Endothelial cell of umbilical vein (primary cell): ENCODE results near the gene STX11. TPM values are rescaled to one million over a fixed set of nuclear protein-coding genes. Genes with fewer than 3 reads are reported as not detected.

Source experiments
- BruUV-seq: library from RNA; stranded (reverse); fragments of 400-500 nt; replicated peaks from 2 replicates; lab custom pipeline; 2021; lab: Mats Ljungman, UMichigan
- CTCF ChIA-PET: fragments of 300-600, 350-600 bp; sonication (Branson Sonifier 250); formaldehyde crosslinking; loops from one replicate; lab custom pipeline; 2021; ENCODE audit warnings: antibody characterized with exemption, inconsistent platforms; lab: Charles Lee
- POLR2A ChIA-PET: fragments of 300-600, 350-600 bp; sonication (Branson Sonifier 250); formaldehyde crosslinking; loops from one replicate; lab custom pipeline; 2021; ENCODE audit warnings: antibody characterized with exemption, inconsistent platforms; lab: Charles Lee
- DNase-seq: peaks from one replicate; pipeline ENCODE4 v3.0.0-alpha.2; 2011; ENCODE audit warnings: low read depth, low spot score
- FAIRE-seq: peaks from 2 replicates; lab custom pipeline; 2011; peaks lifted over from hg19 to GRCh38; lab: Jason Lieb, UNC
- H2AFZ ChIP-seq: 2 replicates; pipeline ENCODE4 v1.6.0; 2012; ENCODE audit warnings: low read depth, low read length, control low read depth, inconsistent platforms
- H3K27ac ChIP-seq: 2 replicates; pipeline ENCODE4 v1.5.1; 2011; ENCODE audit warnings: low read depth, mild to moderate bottlenecking, control low read depth, low read length, moderate library complexity; ENCODE audit not compliant: insufficient read depth
- H3K27me3 ChIP-seq, 2 experiments: 2 replicates each; pipeline versions ENCODE4 v1.6.0 to v1.6.1; 2011; ENCODE audit warnings: low read length in 2 of 2, mixed read lengths in 1 of 2; ENCODE audit not compliant: control insufficient read depth in 2 of 2, insufficient read depth in 2 of 2
- H3K36me3 ChIP-seq, 2 experiments: 2 replicates in 1 of 2; 3 replicates in 1 of 2; pipeline ENCODE4 v1.5.1; 2011; ENCODE audit warnings: low read length in 2 of 2, mild to moderate bottlenecking in 1 of 2, moderate library complexity in 1 of 2; ENCODE audit not compliant: control insufficient read depth in 2 of 2, insufficient read depth in 2 of 2; ENCODE audit errors: extremely low read depth in 1 of 2
- H3K4me1 ChIP-seq: 3 replicates; pipeline ENCODE4 v1.5.1; 2011; ENCODE audit warnings: mild to moderate bottlenecking, low read length; ENCODE audit not compliant: control insufficient read depth, insufficient read depth; ENCODE audit errors: extremely low read depth
- H3K4me2 ChIP-seq: 2 replicates; pipeline ENCODE4 v1.6.1; 2011; ENCODE audit warnings: low read length, control low read depth, mixed read lengths; ENCODE audit not compliant: insufficient read depth
- H3K4me3 ChIP-seq, 3 experiments: fragments of 200-600 bp in 1 of 3; sonication (generic), shearing (Covaris generic) in 1 of 3; replicated peaks in 1 of 3; 2 replicates each; pipeline ENCODE4 v1.5.1; 2011 to 2016; ENCODE audit warnings: control low read depth in 3 of 3, low read length in 3 of 3, mild to moderate bottlenecking in 2 of 3, inconsistent platforms in 1 of 3, low read depth in 1 of 3, moderate library complexity in 1 of 3; ENCODE audit not compliant: insufficient read depth in 1 of 3
- H3K79me2 ChIP-seq: 2 replicates; pipeline ENCODE4 v1.6.0; 2012; ENCODE audit warnings: low read length, inconsistent platforms; ENCODE audit not compliant: control insufficient read depth, insufficient read depth
- H3K9ac ChIP-seq: replicated peaks from 2 replicates; pipeline ENCODE3; 2011; ENCODE audit warnings: low read length, control low read depth; ENCODE audit not compliant: insufficient read depth; ENCODE audit errors: extremely low read depth
- H3K9me1 ChIP-seq: replicated peaks from 3 replicates; pipeline ENCODE4 v1.6.0; 2011; ENCODE audit warnings: mild to moderate bottlenecking, low read length; ENCODE audit not compliant: control insufficient read depth, insufficient read depth; ENCODE audit errors: extremely low read depth
- H3K9me3 ChIP-seq: replicated peaks from 2 replicates; pipeline ENCODE4 v1.5.1; 2012; ENCODE audit warnings: low read length, inconsistent platforms; ENCODE audit not compliant: control insufficient read depth, insufficient read depth
- H4K20me1 ChIP-seq: replicated peaks from 2 replicates; pipeline ENCODE3; 2011; ENCODE audit warnings: mild to moderate bottlenecking, low read length; ENCODE audit not compliant: control insufficient read depth, insufficient read depth; ENCODE audit errors: extremely low read depth
- EZH2 ChIP-seq: IDR thresholded peaks from 2 replicates; pipeline ENCODE4 v1.6.1; 2012; ENCODE audit warnings: borderline replicate concordance, low read depth, mild to moderate bottlenecking, moderate library complexity, low read length, inconsistent platforms; ENCODE audit not compliant: severe bottlenecking
- FOS ChIP-seq: IDR thresholded peaks from 2 replicates; pipeline ENCODE4 v1.6.1; 2011; ENCODE audit warnings: mild to moderate bottlenecking, low read length, moderate library complexity, borderline replicate concordance; ENCODE audit not compliant: insufficient read depth
- GATA2 ChIP-seq: IDR thresholded peaks from 2 replicates; pipeline ENCODE4 v1.7.0; 2011; ENCODE audit warnings: low read depth, mild to moderate bottlenecking, moderate library complexity, mixed read lengths, low read length; ENCODE audit not compliant: insufficient read length, insufficient read depth
- JUN ChIP-seq: IDR thresholded peaks from 2 replicates; pipeline ENCODE4 v1.6.1; 2011; ENCODE audit warnings: borderline replicate concordance, low read depth; ENCODE audit not compliant: insufficient read length, insufficient read depth
- MYC ChIP-seq: IDR thresholded peaks from one replicate; pipeline ENCODE4 v1.6.1; 2011; ENCODE audit warnings: mild to moderate bottlenecking, low read depth, low read length
- POLR2A ChIP-seq: IDR thresholded peaks from 2 replicates; pipeline ENCODE4 v1.6.1; 2012; ENCODE audit warnings: low read depth, mild to moderate bottlenecking, control low read depth, low read length
- POLR2AphosphoS5 ChIP-seq: IDR thresholded peaks from 2 replicates; pipeline ENCODE4 v1.6.1; 2012; ENCODE audit warnings: low read depth, mild to moderate bottlenecking, control low read depth, low read length, moderate library complexity; ENCODE audit not compliant: insufficient read depth
- dilution Hi-C: fragments of 300-500 bp; cut with MboI; formaldehyde crosslinking; loops from one replicate; pipeline ENCODE4 v1.15.0; 2019; ENCODE audit warnings: low sequenced_read_pairs; ENCODE audit not compliant: extremely low pct_ligation_motif_present
- intact Hi-C: fragments of 100-400 bp; cut with micrococcal nuclease; formaldehyde crosslinking; loops from one replicate; pipeline ENCODE4 v1.10.0; 2022
- polyA plus RNA-seq, 4 experiments: library from polyadenylated mRNA; depleted of rRNA in 3 of 4; stranded (reverse) in 3 of 4; unstranded in 1 of 4; fragments of >200 nt; gene quantifications; 2 replicates each; pipeline versions ENCODE4 v1.2.1 to v1.2.3, GENCODE V29; 2011 to 2012; ENCODE audit warnings: missing spikeins in 1 of 4
- total RNA-seq: library from RNA; stranded (reverse); gene quantifications from 2 replicates; pipeline ENCODE4 v1.2.3, GENCODE V29; 2021
- TF ChIP-seq, protein P1 (sequence below): IDR thresholded peaks from 2 replicates; pipeline ENCODE4 v1.6.1; 2011; ENCODE audit not compliant: insufficient read depth, insufficient read length
- TF ChIP-seq, protein P2 (sequence below), 2 donors: IDR thresholded peaks; 1 replicate in 1 of 2; 2 replicates in 1 of 2; pipeline ENCODE4 v1.5.1; 2011; ENCODE audit warnings: low read length in 2 of 2, mild to moderate bottlenecking in 2 of 2, moderate library complexity in 2 of 2, control low read depth in 1 of 2, inconsistent platforms in 1 of 2, low read depth in 1 of 2; ENCODE audit not compliant: insufficient read depth in 1 of 2; ENCODE audit errors: extremely low read depth in 1 of 2

STX11 gene
- total and polyA plus RNA-seq, 2 donors (not counting 3 experiments of a cell fraction or from before 2014, with no cell fraction given) = 4.7 to 8.9 TPM

DNA sequence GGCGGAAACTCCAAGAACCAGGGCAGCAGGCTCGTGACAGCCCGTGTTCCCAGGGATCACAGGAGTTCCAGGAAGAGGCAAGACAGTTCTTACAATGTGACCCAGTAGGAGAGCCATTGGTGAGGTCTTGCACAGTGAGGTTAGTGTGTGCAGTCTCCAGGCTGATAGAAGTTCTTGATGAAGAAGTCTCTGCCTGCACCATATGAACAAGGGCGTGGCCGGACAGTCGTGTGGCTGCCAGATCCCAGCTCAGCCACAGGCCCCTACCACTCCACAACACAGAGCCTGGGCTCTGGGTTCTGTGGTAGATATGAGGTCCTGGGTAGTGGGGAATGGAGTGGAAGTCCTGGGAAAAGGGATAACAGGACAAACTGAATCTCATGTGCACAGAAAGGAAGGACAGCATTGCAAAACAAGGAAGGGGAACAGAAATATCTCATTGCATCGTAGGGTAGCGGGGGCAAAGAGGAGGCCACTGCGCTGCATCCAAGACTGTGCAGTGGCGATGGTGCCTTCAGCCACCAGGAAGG, 65.2 kb downstream of the STX11 start:
- H3K79me2 ChIP-seq = no peaks in the 10 kb centered on the region
- H3K4me1 ChIP-seq = peaks cover 14% of the 10 kb centered on the region
- H4K20me1 ChIP-seq = no peaks in the 10 kb centered on the region
- ChIA-PET CTCF (interaction anchor here (1.1 to 1.8 kb wide), 5 partner anchors 56 to 267 kb away, joined by 3 to 32 read pairs (median 5); no protein-coding TSS in a partner anchor), POLR2A (no interaction called here)
- TF ChIP-seq, protein P1, sequence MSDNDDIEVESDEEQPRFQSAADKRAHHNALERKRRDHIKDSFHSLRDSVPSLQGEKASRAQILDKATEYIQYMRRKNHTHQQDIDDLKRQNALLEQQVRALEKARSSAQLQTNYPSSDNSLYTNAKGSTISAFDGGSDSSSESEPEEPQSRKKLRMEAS = no peak
- TF ChIP-seq FOS (no peak), GATA2 (no peak), POLR2AphosphoS5 (no peak), MYC (no peak), POLR2A (no peak), EZH2 (no peak), JUN (no peak)
- TF ChIP-seq, protein P2, sequence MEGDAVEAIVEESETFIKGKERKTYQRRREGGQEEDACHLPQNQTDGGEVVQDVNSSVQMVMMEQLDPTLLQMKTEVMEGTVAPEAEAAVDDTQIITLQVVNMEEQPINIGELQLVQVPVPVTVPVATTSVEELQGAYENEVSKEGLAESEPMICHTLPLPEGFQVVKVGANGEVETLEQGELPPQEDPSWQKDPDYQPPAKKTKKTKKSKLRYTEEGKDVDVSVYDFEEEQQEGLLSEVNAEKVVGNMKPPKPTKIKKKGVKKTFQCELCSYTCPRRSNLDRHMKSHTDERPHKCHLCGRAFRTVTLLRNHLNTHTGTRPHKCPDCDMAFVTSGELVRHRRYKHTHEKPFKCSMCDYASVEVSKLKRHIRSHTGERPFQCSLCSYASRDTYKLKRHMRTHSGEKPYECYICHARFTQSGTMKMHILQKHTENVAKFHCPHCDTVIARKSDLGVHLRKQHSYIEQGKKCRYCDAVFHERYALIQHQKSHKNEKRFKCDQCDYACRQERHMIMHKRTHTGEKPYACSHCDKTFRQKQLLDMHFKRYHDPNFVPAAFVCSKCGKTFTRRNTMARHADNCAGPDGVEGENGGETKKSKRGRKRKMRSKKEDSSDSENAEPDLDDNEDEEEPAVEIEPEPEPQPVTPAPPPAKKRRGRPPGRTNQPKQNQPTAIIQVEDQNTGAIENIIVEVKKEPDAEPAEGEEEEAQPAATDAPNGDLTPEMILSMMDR (IDR thresholded peaks at IDR 0.05; ENCODE audit: extremely low read depth in 1 of 2, insufficient read depth in 1 of 2, low read depth in 1 of 2, low read length in 2 of 2) = no peak
- H3K27me3 ChIP-seq = peaks cover 0 to 2% of the 10 kb centered on the region in 2 experiments
- FAIRE-seq (peak; percentile 18), DNase-seq (no peak)
- H3K4me3 ChIP-seq = peak overlapping the region; percentile 35 to 45 (median 44)
- H3K4me2 ChIP-seq = peak overlapping the region; percentile 41
- H3K9me1 ChIP-seq = no peaks in the 10 kb centered on the region
- H3K27ac ChIP-seq = peak overlapping the region; percentile 17
- BruUV-seq = no TSS peak
- intact Hi-C loops = no loop called here
- no peaks in the 10 kb centered on the region for H3K36me3 ChIP-seq
- dilution Hi-C loops = no loop called here
- no peaks in the 10 kb centered on the region for H3K9me3 ChIP-seq
- H3K9ac ChIP-seq = peak overlapping the region; percentile 35
- peak overlapping the region; percentile 85 for H2AFZ ChIP-seq
